Stimulated activated CD4-positive, alpha-beta T cell treated with anti-CD3 and anti-CD28 coated beads, TNF-alpha, amount 100 ng/mL, for 24 hours (primary cell): ENCODE results near the gene HSBP1L1.

ENCODE experiments used
- DNase-seq, 3 experiments: peaks; one replicate each; pipeline ENCODE4 v3.0.0-alpha.2; 2020; ENCODE audit warnings: low read depth in 3 of 3

The HSBP1L1 gene

GRCh38 chr18:79961527-79962291, 2.7 kb upstream of the HSBP1L1 start:
- no peak for DNase-seq

GRCh38 chr18:79962311-79962710, 2.1 kb upstream of the HSBP1L1 start:
- no peak for DNase-seq

- DNase-seq: peak in 2 of 3 experiments; percentile 37 to 41
These were observed 1.4 kb upstream of the HSBP1L1 start for GRCh38 chr18:79962835-79963657.

GRCh38 chr18:79963658-79964329, 649 bp upstream of the HSBP1L1 start:
- DNase-seq: no peak

- DNase-seq: peak in 1 of 3 experiments; percentile 40
These were observed 868 bp downstream of the HSBP1L1 start for GRCh38 chr18:79965119-79965902.

- no peak for DNase-seq
These were observed 6.1 kb downstream of the HSBP1L1 start for GRCh38 chr18:79970419-79971133.

- DNase-seq: no peak
These were observed 6.9 kb downstream of the HSBP1L1 start for GRCh38 chr18:79971211-79971952.

GRCh38 chr18:79971986-79972385, 7.5 kb downstream of the HSBP1L1 start:
- DNase-seq: no peak

GRCh38 chr18:79972720-79973119, 8.3 kb downstream of the HSBP1L1 start:
- no peak for DNase-seq

- no peak for DNase-seq
These were observed 9.1 kb downstream of the HSBP1L1 start for GRCh38 chr18:79973517-79973916.

- no peak for DNase-seq
These were observed 9.7 kb downstream of the HSBP1L1 start for GRCh38 chr18:79974025-79974654.

- no peak for DNase-seq
These were observed 10.6 kb downstream of the HSBP1L1 start for GRCh38 chr18:79975043-79975442.

GRCh38 chr18:79975985-79976680, 11.7 kb downstream of the HSBP1L1 start:
- no peak for DNase-seq

GRCh38 chr18:79979843-79980242, 15.4 kb downstream of the HSBP1L1 start:
- DNase-seq: no peak

GRCh38 chr18:79980585-79980984, 16.1 kb downstream of the HSBP1L1 start:
- no peak for DNase-seq

GRCh38 chr18:79982736-79983135, 18.3 kb downstream of the HSBP1L1 start:
- no peak for DNase-seq

GRCh38 chr18:79983253-79983652, 18.8 kb downstream of the HSBP1L1 start:
- DNase-seq: no peak

- no peak for DNase-seq
These were observed 19.4 kb downstream of the HSBP1L1 start for GRCh38 chr18:79983793-79984192.

- no peak for DNase-seq
These were observed 20.7 kb downstream of the HSBP1L1 start for GRCh38 chr18:79985172-79985571.
